ENCODE data around the gene BBS12.

BBS12 gene

GRCh38 chr4:122739174-122739573, 6.7 kb downstream of the BBS12 start:
- no peak overlapping the region for H3K27ac ChIP-seq

GRCh38 chr4:122742933-122743829, 10.7 kb downstream of the BBS12 start:
- TF ChIP-seq CTCF (conservative IDR thresholded peaks at IDR 0.05), result no peak
- H3K27ac ChIP-seq, result no peak overlapping the region

More at GRCh38 chr4:122739174-122739573, 6.7 kb downstream of the BBS12 start:
- no peak for TF ChIP-seq CTCF (conservative IDR thresholded peaks at IDR 0.05)

- no peak overlapping the region for H3K27ac ChIP-seq
Observed at GRCh38 chr4:122744229-122744628, 11.7 kb downstream of the BBS12 start.

GRCh38 chr4:122746485-122746965, 14.0 kb downstream of the BBS12 start:
- no peak for TF ChIP-seq CTCF (conservative IDR thresholded peaks at IDR 0.05)
- no peak overlapping the region for H3K27ac ChIP-seq

More at GRCh38 chr4:122744229-122744628, 11.7 kb downstream of the BBS12 start:
- TF ChIP-seq CTCF (conservative IDR thresholded peaks at IDR 0.05), result no peak

- H3K27ac ChIP-seq, result no peak overlapping the region
- no peak for TF ChIP-seq CTCF (conservative IDR thresholded peaks at IDR 0.05)
Observed at GRCh38 chr4:122747068-122747467, 14.6 kb downstream of the BBS12 start.

- no peak for TF ChIP-seq CTCF (conservative IDR thresholded peaks at IDR 0.05)
- H3K27ac ChIP-seq, result no peak overlapping the region
Observed at GRCh38 chr4:122747883-122748282, 15.4 kb downstream of the BBS12 start.

- no peak overlapping the region for H3K27ac ChIP-seq
- no peak for TF ChIP-seq CTCF (conservative IDR thresholded peaks at IDR 0.05)
Observed at GRCh38 chr4:122749704-122750454, 17.4 kb downstream of the BBS12 start.

All from VCaP (cell line).